Activated naive CD8-positive, alpha-beta T cell treated with anti-CD3 and anti-CD28 coated beads, Interleukin-2, amount 50 U/mL, for 16 hours (primary cell): ENCODE measurements around the gene SSNA1.

Experiments used
- DNase-seq: peaks from one replicate; pipeline ENCODE4 v3.0.0-alpha.2; 2020; ENCODE audit warnings: low read depth, low spot score

Gene SSNA1

GRCh38 chr9:137219757-137220316, 31.4 kb downstream of the SSNA1 start:
- no peak for DNase-seq

GRCh38 chr9:137220317-137221094, 32.0 kb downstream of the SSNA1 start:
- no peak for DNase-seq

- DNase-seq = no peak
These were observed 32.6 kb downstream of the SSNA1 start for GRCh38 chr9:137221095-137221505.

- no peak for DNase-seq
These were observed 33.1 kb downstream of the SSNA1 start for GRCh38 chr9:137221506-137222111.

GRCh38 chr9:137222190-137223077, 34.0 kb downstream of the SSNA1 start, which contains the start of gene RNF208:
TSS of gene RNF208 (minus strand) at chr9:137222240. CDS start at chr9:137221212, 1,028 bp downstream.
- no peak for DNase-seq

- DNase-seq = peak; percentile 96
These were observed 34.8 kb downstream of the SSNA1 start for GRCh38 chr9:137223078-137223970.

- DNase-seq = no peak
These were observed 36.6 kb downstream of the SSNA1 start, which contains the start of gene CYSRT1 for GRCh38 chr9:137224830-137225694. TSS of gene CYSRT1 (plus strand) at chr9:137225174. CDS start at chr9:137225622, 448 bp downstream.

- no peak for DNase-seq
These were observed 37.3 kb downstream of the SSNA1 start for GRCh38 chr9:137225699-137226331.

- DNase-seq = no peak
These were observed 38.0 kb downstream of the SSNA1 start for GRCh38 chr9:137226338-137227053.

GRCh38 chr9:137227054-137227852, 38.8 kb downstream of the SSNA1 start, which contains the start of gene RNF224:
TSS of gene RNF224 (plus strand) at chr9:137227502. CDS start at chr9:137228336, 834 bp downstream.
- peak; percentile 70 for DNase-seq

GRCh38 chr9:137227853-137228505, 39.5 kb downstream of the SSNA1 start:
- DNase-seq = no peak

- no peak for DNase-seq
These were observed 40.1 kb downstream of the SSNA1 start for GRCh38 chr9:137228506-137228967.

GRCh38 chr9:137228968-137229896, 40.8 kb downstream of the SSNA1 start:
- DNase-seq = no peak

- DNase-seq = no peak
These were observed 41.6 kb downstream of the SSNA1 start for GRCh38 chr9:137229903-137230704.
